ENCODE measurements around the gene IFNG-AS1. TPM values are rescaled to one million over a fixed set of nuclear protein-coding genes. Genes with fewer than 3 reads are reported as not detected.

IFNG-AS1 gene
- polyA plus RNA-seq, 2 donors = not detected

GRCh38 chr12:68042212-68042699 lies 53.0 kb downstream of the IFNG-AS1 start:
- H3K9me3 ChIP-seq (ENCODE audit: control insufficient read depth in 2 of 2, insufficient read depth in 1 of 2, low read depth in 1 of 2, low read length in 1 of 2) = no peaks in the 10 kb centered on the region
- no peak overlapping the region for H3K4me3 ChIP-seq (ENCODE audit: low read depth in 1 of 2, low read length in 2 of 2)
- no peak overlapping the region for H3K27ac ChIP-seq (ENCODE audit: low read depth in 2 of 2, low read length in 1 of 2)
- 40 to 53% methylated on average over 6 of the region's 6 CpGs for WGBS, 2 donors
- H3K36me3 ChIP-seq (ENCODE audit: control insufficient read depth in 2 of 2, insufficient read depth in 2 of 2, low read length in 1 of 2) = no peaks in the 10 kb centered on the region
- H3K27me3 ChIP-seq (ENCODE audit: control insufficient read depth in 1 of 2, insufficient read depth in 2 of 2, low read length in 2 of 2) = no peaks in the 10 kb centered on the region
- H3K4me1 ChIP-seq (ENCODE audit: control insufficient read depth in 2 of 2, insufficient read depth in 2 of 2, low read length in 1 of 2) = peaks cover 0 to 4% of the 10 kb centered on the region in 2 donors

- Histone ChIP-seq H3K4me3 (ENCODE audit: low read depth in 1 of 2, low read length in 2 of 2) (no peak overlapping the region), H3K27ac (ENCODE audit: low read depth in 2 of 2, low read length in 1 of 2) (no peak overlapping the region), H3K4me1 (ENCODE audit: control insufficient read depth in 2 of 2, insufficient read depth in 2 of 2, low read length in 1 of 2) (peaks cover 0 to 4% of the 10 kb centered on the region in 2 donors), H3K36me3 (ENCODE audit: control insufficient read depth in 2 of 2, insufficient read depth in 2 of 2, low read length in 1 of 2) (no peaks in the 10 kb centered on the region), H3K27me3 (ENCODE audit: control insufficient read depth in 1 of 2, insufficient read depth in 2 of 2, low read length in 2 of 2) (no peaks in the 10 kb centered on the region), H3K9me3 (ENCODE audit: control insufficient read depth in 2 of 2, insufficient read depth in 1 of 2, low read depth in 1 of 2, low read length in 1 of 2) (no peaks in the 10 kb centered on the region)
- 79 to 92% methylated on average over 1 of the region's 1 CpG for WGBS, 2 donors
Observed at GRCh38 chr12:68043435-68043834, 54.2 kb downstream of the IFNG-AS1 start.

GRCh38 chr12:68048648-68049297 lies 59.5 kb downstream of the IFNG-AS1 start:
- WGBS, 2 donors = 59 to 71% methylated on average over 1 of the region's 1 CpG

GRCh38 chr12:68056300-68056699 lies 67.1 kb downstream of the IFNG-AS1 start:
- no peaks in the 10 kb centered on the region for H3K27me3 ChIP-seq (ENCODE audit: control insufficient read depth in 1 of 2, insufficient read depth in 2 of 2, low read length in 2 of 2)
- H3K9me3 ChIP-seq (ENCODE audit: control insufficient read depth in 2 of 2, insufficient read depth in 1 of 2, low read depth in 1 of 2, low read length in 1 of 2) = peaks cover 0 to 2% of the 10 kb centered on the region in 2 donors
- 78 to 91% methylated on average over 2 of the region's 2 CpGs for WGBS, 2 donors
- no peaks in the 10 kb centered on the region for H3K36me3 ChIP-seq (ENCODE audit: control insufficient read depth in 2 of 2, insufficient read depth in 2 of 2, low read length in 1 of 2)
- H3K4me1 ChIP-seq (ENCODE audit: control insufficient read depth in 2 of 2, insufficient read depth in 2 of 2, low read length in 1 of 2) = no peaks in the 10 kb centered on the region
- no peak overlapping the region for H3K4me3 ChIP-seq (ENCODE audit: low read depth in 1 of 2, low read length in 2 of 2)
- no peak overlapping the region for H3K27ac ChIP-seq (ENCODE audit: low read depth in 2 of 2, low read length in 1 of 2)

More at GRCh38 chr12:68048648-68049297, 59.5 kb downstream of the IFNG-AS1 start:
- Histone ChIP-seq H3K27ac (ENCODE audit: low read depth in 2 of 2, low read length in 1 of 2) (no peak overlapping the region), H3K4me1 (ENCODE audit: control insufficient read depth in 2 of 2, insufficient read depth in 2 of 2, low read length in 1 of 2) (no peaks in the 10 kb centered on the region), H3K27me3 (ENCODE audit: control insufficient read depth in 1 of 2, insufficient read depth in 2 of 2, low read length in 2 of 2) (no peaks in the 10 kb centered on the region), H3K36me3 (ENCODE audit: control insufficient read depth in 2 of 2, insufficient read depth in 2 of 2, low read length in 1 of 2) (no peaks in the 10 kb centered on the region), H3K9me3 (ENCODE audit: control insufficient read depth in 2 of 2, insufficient read depth in 1 of 2, low read depth in 1 of 2, low read length in 1 of 2) (no peaks in the 10 kb centered on the region), H3K4me3 (ENCODE audit: low read depth in 1 of 2, low read length in 2 of 2) (no peak overlapping the region)

GRCh38 chr12:68063900-68064590 lies 74.8 kb downstream of the IFNG-AS1 start:
- Histone ChIP-seq H3K27me3 (ENCODE audit: control insufficient read depth in 1 of 2, insufficient read depth in 2 of 2, low read length in 2 of 2) (no peaks in the 10 kb centered on the region), H3K9me3 (ENCODE audit: control insufficient read depth in 2 of 2, insufficient read depth in 1 of 2, low read depth in 1 of 2, low read length in 1 of 2) (peaks cover 7 to 11% of the 10 kb centered on the region in 2 donors), H3K4me1 (ENCODE audit: control insufficient read depth in 2 of 2, insufficient read depth in 2 of 2, low read length in 1 of 2) (no peaks in the 10 kb centered on the region), H3K27ac (ENCODE audit: low read depth in 2 of 2, low read length in 1 of 2) (no peak overlapping the region), H3K36me3 (ENCODE audit: control insufficient read depth in 2 of 2, insufficient read depth in 2 of 2, low read length in 1 of 2) (no peaks in the 10 kb centered on the region), H3K4me3 (ENCODE audit: low read depth in 1 of 2, low read length in 2 of 2) (no peak overlapping the region)
- WGBS, 2 donors = 74 to 82% methylated on average over 6 of the region's 6 CpGs

- WGBS, 2 donors = 88 to 92% methylated on average over 1 of the region's 1 CpG
- Histone ChIP-seq H3K27ac (ENCODE audit: low read depth in 2 of 2, low read length in 1 of 2) (no peak overlapping the region), H3K27me3 (ENCODE audit: control insufficient read depth in 1 of 2, insufficient read depth in 2 of 2, low read length in 2 of 2) (no peaks in the 10 kb centered on the region), H3K9me3 (ENCODE audit: control insufficient read depth in 2 of 2, insufficient read depth in 1 of 2, low read depth in 1 of 2, low read length in 1 of 2) (peaks cover 7 to 11% of the 10 kb centered on the region in 2 donors), H3K36me3 (ENCODE audit: control insufficient read depth in 2 of 2, insufficient read depth in 2 of 2, low read length in 1 of 2) (no peaks in the 10 kb centered on the region), H3K4me3 (ENCODE audit: low read depth in 1 of 2, low read length in 2 of 2) (no peak overlapping the region), H3K4me1 (ENCODE audit: control insufficient read depth in 2 of 2, insufficient read depth in 2 of 2, low read length in 1 of 2) (no peaks in the 10 kb centered on the region)
Observed at GRCh38 chr12:68065163-68065562, 75.9 kb downstream of the IFNG-AS1 start.

GRCh38 chr12:68065687-68066086 lies 76.4 kb downstream of the IFNG-AS1 start:
- Histone ChIP-seq H3K4me3 (ENCODE audit: low read depth in 1 of 2, low read length in 2 of 2) (no peak overlapping the region), H3K4me1 (ENCODE audit: control insufficient read depth in 2 of 2, insufficient read depth in 2 of 2, low read length in 1 of 2) (no peaks in the 10 kb centered on the region), H3K27me3 (ENCODE audit: control insufficient read depth in 1 of 2, insufficient read depth in 2 of 2, low read length in 2 of 2) (no peaks in the 10 kb centered on the region), H3K27ac (ENCODE audit: low read depth in 2 of 2, low read length in 1 of 2) (no peak overlapping the region), H3K36me3 (ENCODE audit: control insufficient read depth in 2 of 2, insufficient read depth in 2 of 2, low read length in 1 of 2) (no peaks in the 10 kb centered on the region), H3K9me3 (ENCODE audit: control insufficient read depth in 2 of 2, insufficient read depth in 1 of 2, low read depth in 1 of 2, low read length in 1 of 2) (peaks cover 7 to 11% of the 10 kb centered on the region in 2 donors)
- WGBS, 2 donors = 82 to 83% methylated on average over 1 of the region's 1 CpG

- H3K36me3 ChIP-seq (ENCODE audit: control insufficient read depth in 2 of 2, insufficient read depth in 2 of 2, low read length in 1 of 2) = no peaks in the 10 kb centered on the region
- WGBS, 2 donors = 79 to 83% methylated on average over 6 of the region's 6 CpGs
- H3K4me3 ChIP-seq (ENCODE audit: low read depth in 1 of 2, low read length in 2 of 2) = no peak overlapping the region
- H3K27me3 ChIP-seq (ENCODE audit: control insufficient read depth in 1 of 2, insufficient read depth in 2 of 2, low read length in 2 of 2) = no peaks in the 10 kb centered on the region
- no peak overlapping the region for H3K27ac ChIP-seq (ENCODE audit: low read depth in 2 of 2, low read length in 1 of 2)
- H3K4me1 ChIP-seq (ENCODE audit: control insufficient read depth in 2 of 2, insufficient read depth in 2 of 2, low read length in 1 of 2) = no peaks in the 10 kb centered on the region
- H3K9me3 ChIP-seq (ENCODE audit: control insufficient read depth in 2 of 2, insufficient read depth in 1 of 2, low read depth in 1 of 2, low read length in 1 of 2) = peaks cover 7 to 11% of the 10 kb centered on the region in 2 donors
Observed at GRCh38 chr12:68067762-68068376, 78.6 kb downstream of the IFNG-AS1 start.

GRCh38 chr12:68069275-68069674 lies 80.0 kb downstream of the IFNG-AS1 start:
- no peak overlapping the region for H3K27ac ChIP-seq (ENCODE audit: low read depth in 2 of 2, low read length in 1 of 2)
- no peaks in the 10 kb centered on the region for H3K4me1 ChIP-seq (ENCODE audit: control insufficient read depth in 2 of 2, insufficient read depth in 2 of 2, low read length in 1 of 2)
- H3K4me3 ChIP-seq (ENCODE audit: low read depth in 1 of 2, low read length in 2 of 2) = no peak overlapping the region
- H3K36me3 ChIP-seq (ENCODE audit: control insufficient read depth in 2 of 2, insufficient read depth in 2 of 2, low read length in 1 of 2) = no peaks in the 10 kb centered on the region
- H3K9me3 ChIP-seq (ENCODE audit: control insufficient read depth in 2 of 2, insufficient read depth in 1 of 2, low read depth in 1 of 2, low read length in 1 of 2) = peaks cover 7% of the 10 kb centered on the region in 2 donors
- no peaks in the 10 kb centered on the region for H3K27me3 ChIP-seq (ENCODE audit: control insufficient read depth in 1 of 2, insufficient read depth in 2 of 2, low read length in 2 of 2)
- WGBS, 2 donors = 78 to 83% methylated on average over 3 of the region's 3 CpGs

Data from esophagus (tissue), 2 donors.